MM.1S (cell line): ENCODE measurements around the gene TMPRSS5.

Source experiments
- DNase-seq: peaks from one replicate; pipeline ENCODE4 v3.0.0-alpha.2; 2015
- H2AFZ ChIP-seq: fragments of 300-600 bp; sonication (generic); 2 replicates; pipeline ENCODE4 v1.6.0; 2016; ENCODE audit warnings: antibody characterized with exemption, low read length
- H3F3A ChIP-seq: fragments of 300-600 bp; sonication (generic); 2 replicates; pipeline ENCODE4 v1.6.1; 2016; ENCODE audit warnings: mild to moderate bottlenecking, antibody characterized with exemption, low read length, moderate library complexity, mixed read lengths; ENCODE audit not compliant: insufficient read depth
- H3K27ac ChIP-seq: fragments of 300-600 bp; sonication (generic); 2 replicates; pipeline ENCODE4 v1.5.1; 2016; ENCODE audit warnings: mild to moderate bottlenecking, low read length
- H3K27me3 ChIP-seq: fragments of 300-600 bp; sonication (generic); replicated peaks from 2 replicates; pipeline ENCODE4 v1.6.0; 2016; ENCODE audit warnings: low read length; ENCODE audit not compliant: insufficient read depth
- H3K36me3 ChIP-seq: fragments of 300-600 bp; sonication (generic); replicated peaks from 2 replicates; pipeline ENCODE4 v1.6.1; 2016; ENCODE audit warnings: mild to moderate bottlenecking, low read length, mixed read lengths; ENCODE audit not compliant: insufficient read depth
- H3K4me1 ChIP-seq: fragments of 300-600 bp; sonication (generic); 2 replicates; pipeline ENCODE4 v1.6.1; 2016; ENCODE audit warnings: low read length, mixed read lengths
- H3K4me2 ChIP-seq: fragments of 300-600 bp; sonication (generic); 2 replicates; pipeline ENCODE4 v1.6.0; 2016; ENCODE audit warnings: low read depth, low read length
- H3K4me3 ChIP-seq: fragments of 300-600 bp; sonication (generic); 2 replicates; pipeline ENCODE4 v1.5.1; 2016; ENCODE audit warnings: low read length, mixed read lengths
- H3K79me2 ChIP-seq: fragments of 300-600 bp; sonication (generic); 2 replicates; pipeline ENCODE4 v1.6.1; 2016; ENCODE audit warnings: mixed run types, low read length, mixed read lengths
- H3K9ac ChIP-seq: fragments of 300-600 bp; sonication (generic); 2 replicates; pipeline ENCODE4 v1.6.1; 2016; ENCODE audit warnings: low read length, mixed read lengths
- H3K9me2 ChIP-seq: fragments of 300-600 bp; sonication (generic); replicated peaks from 2 replicates; pipeline ENCODE4 v1.6.1; 2016; ENCODE audit warnings: mild to moderate bottlenecking, low read length, mixed read lengths; ENCODE audit not compliant: insufficient read depth
- H3K9me3 ChIP-seq: fragments of 300-600 bp; sonication (generic); replicated peaks from 2 replicates; pipeline ENCODE4 v1.6.1; 2016; ENCODE audit warnings: mild to moderate bottlenecking, low read length, mixed read lengths; ENCODE audit not compliant: insufficient read depth
- H4K20me1 ChIP-seq: fragments of 300-600 bp; sonication (generic); 2 replicates; pipeline ENCODE4 v1.6.1; 2016; ENCODE audit warnings: mild to moderate bottlenecking, low read length, moderate library complexity, mixed read lengths; ENCODE audit not compliant: insufficient read depth
- CTCF ChIP-seq: fragments of 300-600 bp; sonication (generic); IDR thresholded peaks from 2 replicates; pipeline ENCODE4 v1.5.1; 2016; ENCODE audit warnings: antibody characterized with exemption, low read length, mixed read lengths
- EZH2 ChIP-seq: fragments of 300-600 bp; sonication (generic); optimal IDR thresholded peaks from 2 replicates; pipeline ENCODE3; 2017; ENCODE audit warnings: low read depth, mild to moderate bottlenecking, antibody characterized with exemption, low read length, mixed read lengths
- EZH2phosphoT487 ChIP-seq: fragments of 300-600 bp; sonication (generic); IDR thresholded peaks from 2 replicates; pipeline ENCODE4 v1.6.1; 2018; ENCODE audit warnings: antibody characterized with exemption, low read length

The TMPRSS5 gene

GRCh38 chr11:113732092-113732491 lies 26.0 kb upstream of the TMPRSS5 start:
- TF ChIP-seq EZH2phosphoT487 (no peak), EZH2 (no peak), CTCF (no peak)
- H3K27me3 ChIP-seq, result no peaks in the 10 kb centered on the region
- no peaks in the 10 kb centered on the region for H3K4me1 ChIP-seq
- H3K9ac ChIP-seq, result no peak overlapping the region
- H2AFZ ChIP-seq, result no peak overlapping the region
- H3F3A ChIP-seq, result no peaks in the 10 kb centered on the region
- H3K9me2 ChIP-seq, result no peaks in the 10 kb centered on the region
- no peaks in the 10 kb centered on the region for H4K20me1 ChIP-seq
- H3K4me3 ChIP-seq, result no peak overlapping the region
- no peaks in the 10 kb centered on the region for H3K79me2 ChIP-seq
- H3K9me3 ChIP-seq, result no peaks in the 10 kb centered on the region
- H3K27ac ChIP-seq, result no peak overlapping the region
- no peak overlapping the region for H3K4me2 ChIP-seq
- H3K36me3 ChIP-seq, result no peaks in the 10 kb centered on the region; the same call in 1 of the 2 replicates
- no peak for DNase-seq

- Histone ChIP-seq H3K9me3 (no peaks in the 10 kb centered on the region), H3K4me1 (no peaks in the 10 kb centered on the region), H3K9me2 (no peaks in the 10 kb centered on the region), H2AFZ (no peak overlapping the region), H3K27me3 (no peaks in the 10 kb centered on the region), H3K36me3 (no peaks in the 10 kb centered on the region; the same call in 1 of the 2 replicates), H3F3A (no peaks in the 10 kb centered on the region), H3K4me3 (no peak overlapping the region), H3K27ac (no peak overlapping the region), H3K4me2 (no peak overlapping the region), H3K9ac (no peak overlapping the region), H4K20me1 (no peaks in the 10 kb centered on the region), H3K79me2 (no peaks in the 10 kb centered on the region)
- no peak for DNase-seq
- no peak for TF ChIP-seq EZH2phosphoT487
- peak; percentile 19 for TF ChIP-seq CTCF
These were observed 25.0 kb upstream of the TMPRSS5 start for GRCh38 chr11:113730887-113731726.

GRCh38 chr11:113729456-113729855 lies 23.3 kb upstream of the TMPRSS5 start:
- no peaks in the 10 kb centered on the region; the same call in 1 of the 2 replicates for H3K36me3 ChIP-seq
- H3K9me2 ChIP-seq, result no peaks in the 10 kb centered on the region
- no peaks in the 10 kb centered on the region for H3F3A ChIP-seq
- TF ChIP-seq EZH2 (no peak), EZH2phosphoT487 (no peak), CTCF (no peak)
- no peak overlapping the region for H3K27ac ChIP-seq
- no peaks in the 10 kb centered on the region for H3K9me3 ChIP-seq
- no peaks in the 10 kb centered on the region for H3K4me1 ChIP-seq
- no peaks in the 10 kb centered on the region for H3K27me3 ChIP-seq
- H3K79me2 ChIP-seq, result no peaks in the 10 kb centered on the region
- no peak for DNase-seq
- no peak overlapping the region for H3K4me2 ChIP-seq
- no peaks in the 10 kb centered on the region for H4K20me1 ChIP-seq
- H2AFZ ChIP-seq, result no peak overlapping the region
- no peak overlapping the region for H3K4me3 ChIP-seq
- no peak overlapping the region for H3K9ac ChIP-seq
